ENCODE data around the gene SEPTIN2.
"Not testable (repeated sequence)": the region's sequence is repeated elsewhere in the genome, so short reads cannot be mapped to it uniquely, and the experiment has no call there.

Gene SEPTIN2

GRCh38 chr2:241315879-241316631, at the start of gene SEPTIN2:
TSS of gene SEPTIN2 (plus strand) at chr2:241315925. CDS start at chr2:241324233, 8,308 bp downstream.
- DNase-seq: no peak

- DNase-seq: no peak
Observed at GRCh38 chr2:241267249-241268067, 48.3 kb upstream of the SEPTIN2 start.

- DNase-seq: no peak
Observed at GRCh38 chr2:241268306-241268705, 47.4 kb upstream of the SEPTIN2 start.

- no peak for DNase-seq
Observed at GRCh38 chr2:241268716-241269445, 46.8 kb upstream of the SEPTIN2 start.

- DNase-seq: no peak
Observed at GRCh38 chr2:241269707-241270520, 45.8 kb upstream of the SEPTIN2 start.

GRCh38 chr2:241270531-241270930, 45.2 kb upstream of the SEPTIN2 start:
- no peak for DNase-seq

GRCh38 chr2:241271706-241272302, 43.9 kb upstream of the SEPTIN2 start:
- DNase-seq: peak; percentile 4

- no peak for DNase-seq
Observed at GRCh38 chr2:241272303-241273209, 43.2 kb upstream of the SEPTIN2 start.

GRCh38 chr2:241273210-241274020, 42.3 kb upstream of the SEPTIN2 start:
- no peak for DNase-seq

GRCh38 chr2:241274127-241274526, 41.6 kb upstream of the SEPTIN2 start:
- no peak for DNase-seq

GRCh38 chr2:241275504-241275903, 40.2 kb upstream of the SEPTIN2 start:
- no peak for DNase-seq

GRCh38 chr2:241275910-241276309, 39.8 kb upstream of the SEPTIN2 start:
- DNase-seq: no peak

GRCh38 chr2:241278306-241278705, 37.4 kb upstream of the SEPTIN2 start:
- not testable (repeated sequence) for DNase-seq

- peak; percentile 53 for DNase-seq
Observed at GRCh38 chr2:241279413-241279812, 36.3 kb upstream of the SEPTIN2 start.

GRCh38 chr2:241279828-241280227, 35.9 kb upstream of the SEPTIN2 start:
- DNase-seq: peak; percentile 53

GRCh38 chr2:241280291-241280690, 35.4 kb upstream of the SEPTIN2 start:
- DNase-seq: no peak

GRCh38 chr2:241282555-241282954, 33.2 kb upstream of the SEPTIN2 start:
- DNase-seq: no peak

GRCh38 chr2:241285596-241285995, 30.1 kb upstream of the SEPTIN2 start:
- DNase-seq: no peak

GRCh38 chr2:241286348-241287090, 29.2 kb upstream of the SEPTIN2 start:
- DNase-seq: no peak
